ENCODE results near the gene TSPAN7. TPM values are rescaled to one million over a fixed set of nuclear protein-coding genes. Genes with fewer than 3 reads are reported as not detected.

The TSPAN7 gene
- total and polyA plus RNA-seq, 2 of the 8 experiments (the other 6 are each of a cell fraction or from before 2014, with no cell fraction given): 32.1 to 37.7 TPM

DNA sequence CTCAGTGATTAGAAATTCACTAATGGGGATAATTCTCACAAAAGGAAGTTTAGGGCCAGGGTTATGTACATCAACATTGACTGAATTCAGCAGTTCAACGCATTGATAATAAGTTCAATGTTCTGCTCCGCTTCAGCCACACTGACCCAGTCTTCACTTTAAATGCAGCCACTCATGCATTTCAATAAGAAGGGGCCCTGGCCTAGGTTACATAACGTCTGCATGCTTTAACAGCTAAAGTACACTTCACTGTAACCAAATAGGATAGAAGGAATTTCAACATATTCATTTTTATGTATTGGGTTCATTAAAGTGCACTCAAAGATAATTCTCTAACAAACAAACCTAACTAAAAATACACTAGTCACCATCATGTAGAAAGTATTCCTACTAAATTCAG lies 12.8 kb upstream of the TSPAN7 start:
- Histone ChIP-seq H3K27me3 (replicated peaks in 1 of 4; ENCODE audit: control insufficient read depth in 3 of 4, extremely low read depth in 1 of 4, insufficient read depth in 3 of 4, low read length in 3 of 4) (no peaks in the 10 kb centered on the region), H2BK15ac (ENCODE audit: low read length) (no peak overlapping the region), H2BK5ac (ENCODE audit: low read depth, low read length) (no peak overlapping the region), H2AK5ac (ENCODE audit: low read depth, low read length) (no peak overlapping the region), H3K4me3 (ENCODE audit: extremely low read depth in 1 of 4, insufficient read depth in 2 of 4, low read depth in 3 of 4, low read length in 4 of 4) (no peak overlapping the region), H3K9me3 (ENCODE audit: insufficient read depth in 2 of 2, low read depth in 1 of 2, low read length in 1 of 2) (no peaks in the 10 kb centered on the region), H3K23me2 (ENCODE audit: low read depth, low read length) (no peaks in the 10 kb centered on the region), H4K91ac (replicated peaks; ENCODE audit: insufficient read length, low read length) (no peak overlapping the region), H2BK120ac (replicated peaks; ENCODE audit: low read depth, low read length) (no peak overlapping the region), H3K23ac (ENCODE audit: insufficient read length) (no peak overlapping the region), H3K56ac (replicated peaks; ENCODE audit: insufficient read length, low read depth, low read length) (no peak overlapping the region), H4K5ac (ENCODE audit: insufficient read length, low read depth, low read length) (no peak overlapping the region), H3K36me3 (ENCODE audit: control insufficient read depth in 2 of 4, insufficient read depth in 4 of 4, low read length in 3 of 4) (no peaks in the 10 kb centered on the region), H2AFZ (ENCODE audit: low read length) (no peak overlapping the region), H2BK20ac (ENCODE audit: low read length) (no peak overlapping the region), H4K20me1 (replicated peaks in 1 of 2; ENCODE audit: control insufficient read depth in 1 of 2, insufficient read depth in 2 of 2, low read length in 2 of 2) (no peaks in the 10 kb centered on the region), H3K4me1 (replicated peaks in 1 of 4; ENCODE audit: control insufficient read depth in 3 of 4, insufficient read depth in 4 of 4, low read length in 3 of 4) (no peaks in the 10 kb centered on the region), H3K9ac (replicated peaks in 1 of 4; ENCODE audit: extremely low read depth in 1 of 4, low read depth in 3 of 4, low read length in 3 of 4) (no peak overlapping the region), H3K27ac (ENCODE audit: low read depth, low read length) (no peak overlapping the region), H3K79me2 (ENCODE audit: control insufficient read depth in 1 of 2, insufficient read depth in 2 of 2, low read length in 2 of 2) (no peaks in the 10 kb centered on the region), H3K79me1 (ENCODE audit: low read depth, low read length) (no peaks in the 10 kb centered on the region), H3K4me2 (ENCODE audit: insufficient read depth in 1 of 2, low read depth in 2 of 2, low read length in 2 of 2) (no peak overlapping the region), H3K14ac (ENCODE audit: insufficient read length) (no peak overlapping the region), H3K18ac (ENCODE audit: extremely low read depth, low read length) (no peak overlapping the region), H3K4ac (replicated peaks; ENCODE audit: insufficient read length, low read depth, low read length) (no peak overlapping the region), H4K8ac (ENCODE audit: extremely low read depth, insufficient read depth, low read length) (no peak overlapping the region), H2BK12ac (ENCODE audit: low read depth, low read length) (no peak overlapping the region)
- FAIRE-seq: no peak
- no peak for DNase-seq (ENCODE audit: low read depth in 1 of 2, low spot score in 2 of 2)
- WGBS, 2 experiments (ENCODE audit: extremely low coverage in 1 of 2, insufficient coverage in 1 of 2, insufficient read length in 1 of 2, insufficient replicate concordance in 2 of 2, low coverage in 1 of 2, low lambda C conversion rate in 2 of 2, missing lambda C conversion rate in 1 of 2): 72% methylated on average over 3 of the region's 3 CpGs; no CpG with 5 or more reads in 1 of the 2 experiments
- ChIA-PET POLR2A (ENCODE audit: partially characterized antibody) (no interaction called here), CTCF (ENCODE audit: partially characterized antibody) (no interaction called here)
- TF ChIP-seq CBX8 (IDR thresholded peaks at IDR 0.05; ENCODE audit: borderline replicate concordance, low read depth, low read length) (no peak), GABPA (IDR thresholded peaks at IDR 0.05; ENCODE audit: borderline replicate concordance, insufficient read depth, low read length) (no peak), SIRT6 (IDR thresholded peaks at IDR 0.05; ENCODE audit: low read length) (no peak), CBX5 (IDR thresholded peaks at IDR 0.05; ENCODE audit: low read depth, low read length) (no peak), RFX5 (IDR thresholded peaks at IDR 0.05; ENCODE audit: borderline replicate concordance, low read depth, low read length) (no peak), CTBP2 (IDR thresholded peaks at IDR 0.05; ENCODE audit: borderline replicate concordance, insufficient read depth, insufficient read length, low read length) (no peak), TBP (IDR thresholded peaks at IDR 0.05; ENCODE audit: low read depth, low read length) (no peak), SIX5 (IDR thresholded peaks at IDR 0.05; ENCODE audit: low read depth, low read length) (no peak), KDM5A (IDR thresholded peaks at IDR 0.05; ENCODE audit: low read length) (no peak), NANOG (IDR thresholded peaks at IDR 0.05; ENCODE audit: insufficient read depth, low read depth, low read length, poor library complexity, severe bottlenecking) (no peak), FOSL1 (IDR thresholded peaks at IDR 0.05; ENCODE audit: insufficient read depth, low read depth, low read length) (no peak), SIN3A (conservative IDR thresholded peaks at IDR 0.05 in 1 of 2, IDR thresholded peaks at IDR 0.05 in 1 of 2; ENCODE audit: low read depth in 1 of 2, low read length in 2 of 2) (no peak), PHF8 (conservative IDR thresholded peaks at IDR 0.05; ENCODE audit: low read depth, low read length) (no peak), SP4 (IDR thresholded peaks at IDR 0.05; ENCODE audit: low read length) (no peak), EZH2 (IDR thresholded peaks at IDR 0.05; ENCODE audit: low read depth, low read length, severe bottlenecking) (no peak)

Measured in H1 (cell line).